ENCODE data around the gene TVP23C.
"Not testable (repeated sequence)": the region's sequence is repeated elsewhere in the genome, so short reads cannot be mapped to it uniquely, and the experiment has no call there.

TVP23C gene

GRCh38 chr17:15549552-15549951 is 13.7 kb downstream of the TVP23C start:
- H3K4me2 ChIP-seq (ENCODE audit: low read length, poor library complexity, severe bottlenecking); H2AK5ac ChIP-seq (ENCODE audit: low read length, severe bottlenecking); H2AFZ ChIP-seq (ENCODE audit: low read depth, low read length); H2BK120ac ChIP-seq (ENCODE audit: low read depth, low read length); H3K14ac ChIP-seq (ENCODE audit: low read length in 2 of 2); H4K91ac ChIP-seq (ENCODE audit: low read length); H3K36me3 ChIP-seq (ENCODE audit: control insufficient read depth in 1 of 2, insufficient read depth in 2 of 2, low read depth in 1 of 2, low read length in 2 of 2); H3K4me1 ChIP-seq (ENCODE audit: control insufficient read depth, insufficient read depth, low read depth, low read length); H3K9me3 ChIP-seq (ENCODE audit: control insufficient read depth, low read length); H3K4me3 ChIP-seq (ENCODE audit: insufficient read depth in 1 of 2, low read depth in 1 of 2, low read length in 2 of 2); H3K27me3 ChIP-seq (ENCODE audit: control insufficient read depth in 1 of 2, insufficient read depth in 1 of 2, low read length in 2 of 2); H3K4ac ChIP-seq (ENCODE audit: low read depth in 1 of 2, low read length in 2 of 2); H2BK5ac ChIP-seq (ENCODE audit: low read depth, low read length, poor library complexity, severe bottlenecking); H2BK12ac ChIP-seq (ENCODE audit: low read length in 2 of 2); H3K79me1 ChIP-seq (replicated peaks; ENCODE audit: low read length, poor library complexity, severe bottlenecking); H3K18ac ChIP-seq (ENCODE audit: low read depth in 1 of 2, low read length in 2 of 2); H2BK15ac ChIP-seq (ENCODE audit: low read depth, poor library complexity, severe bottlenecking); H3K9ac ChIP-seq (ENCODE audit: low read length); H4K8ac ChIP-seq (ENCODE audit: low read length); H3K27ac ChIP-seq (ENCODE audit: low read length, poor library complexity, severe bottlenecking); H3K23ac ChIP-seq (ENCODE audit: low read length in 2 of 2): not testable (repeated sequence)
- DNase-seq: peak; percentile 34
- WGBS: 88% methylated on average over 1 of the region's 3 CpGs

GRCh38 chr17:15546604-15547003 is 16.7 kb downstream of the TVP23C start:
- not testable (repeated sequence) for H3K79me1 ChIP-seq (replicated peaks; ENCODE audit: low read length, poor library complexity, severe bottlenecking); H3K27ac ChIP-seq (ENCODE audit: low read length, poor library complexity, severe bottlenecking); H4K91ac ChIP-seq (ENCODE audit: low read length); H2BK120ac ChIP-seq (ENCODE audit: low read depth, low read length); H3K4me2 ChIP-seq (ENCODE audit: low read length, poor library complexity, severe bottlenecking); H2AK5ac ChIP-seq (ENCODE audit: low read length, severe bottlenecking); H2BK15ac ChIP-seq (ENCODE audit: low read depth, poor library complexity, severe bottlenecking); H3K4ac ChIP-seq (ENCODE audit: low read depth in 1 of 2, low read length in 2 of 2); H2BK5ac ChIP-seq (ENCODE audit: low read depth, low read length, poor library complexity, severe bottlenecking); H2BK12ac ChIP-seq (ENCODE audit: low read length in 2 of 2); DNase-seq; H4K8ac ChIP-seq (ENCODE audit: low read length); H3K4me1 ChIP-seq (ENCODE audit: control insufficient read depth, insufficient read depth, low read depth, low read length); H2AFZ ChIP-seq (ENCODE audit: low read depth, low read length); H3K9me3 ChIP-seq (ENCODE audit: control insufficient read depth, low read length); H3K4me3 ChIP-seq (ENCODE audit: insufficient read depth in 1 of 2, low read depth in 1 of 2, low read length in 2 of 2); H3K23ac ChIP-seq (ENCODE audit: low read length in 2 of 2); H3K18ac ChIP-seq (ENCODE audit: low read depth in 1 of 2, low read length in 2 of 2); H3K27me3 ChIP-seq (ENCODE audit: control insufficient read depth in 1 of 2, insufficient read depth in 1 of 2, low read length in 2 of 2); H3K9ac ChIP-seq (ENCODE audit: low read length); H3K14ac ChIP-seq (ENCODE audit: low read length in 2 of 2)
- WGBS: no CpG with 5 or more reads among the region's 2 CpGs
- H3K36me3 ChIP-seq (ENCODE audit: control insufficient read depth in 1 of 2, insufficient read depth in 2 of 2, low read depth in 1 of 2, low read length in 2 of 2): peaks cover 4 to 13% of the 10 kb centered on the region in 2 experiments

- H3K14ac ChIP-seq (ENCODE audit: low read length in 2 of 2); H3K27me3 ChIP-seq (ENCODE audit: control insufficient read depth in 1 of 2, insufficient read depth in 1 of 2, low read length in 2 of 2); H2AFZ ChIP-seq (ENCODE audit: low read depth, low read length); H2BK120ac ChIP-seq (ENCODE audit: low read depth, low read length); H2BK12ac ChIP-seq (ENCODE audit: low read length in 2 of 2); H3K4me2 ChIP-seq (ENCODE audit: low read length, poor library complexity, severe bottlenecking); H3K4ac ChIP-seq (ENCODE audit: low read depth in 1 of 2, low read length in 2 of 2); H3K18ac ChIP-seq (ENCODE audit: low read depth in 1 of 2, low read length in 2 of 2); H3K9ac ChIP-seq (ENCODE audit: low read length); H4K91ac ChIP-seq (ENCODE audit: low read length); H3K79me1 ChIP-seq (replicated peaks; ENCODE audit: low read length, poor library complexity, severe bottlenecking); H2BK15ac ChIP-seq (ENCODE audit: low read depth, poor library complexity, severe bottlenecking); H3K23ac ChIP-seq (ENCODE audit: low read length in 2 of 2); H3K4me1 ChIP-seq (ENCODE audit: control insufficient read depth, insufficient read depth, low read depth, low read length); H3K9me3 ChIP-seq (ENCODE audit: control insufficient read depth, low read length); H2AK5ac ChIP-seq (ENCODE audit: low read length, severe bottlenecking); H4K8ac ChIP-seq (ENCODE audit: low read length); H3K27ac ChIP-seq (ENCODE audit: low read length, poor library complexity, severe bottlenecking); H2BK5ac ChIP-seq (ENCODE audit: low read depth, low read length, poor library complexity, severe bottlenecking); H3K4me3 ChIP-seq (ENCODE audit: insufficient read depth in 1 of 2, low read depth in 1 of 2, low read length in 2 of 2): not testable (repeated sequence)
- WGBS: 6% methylated on average over 2 of the region's 8 CpGs
- peaks cover 4 to 19% of the 10 kb centered on the region in 2 experiments for H3K36me3 ChIP-seq (ENCODE audit: control insufficient read depth in 1 of 2, insufficient read depth in 2 of 2, low read depth in 1 of 2, low read length in 2 of 2)
- DNase-seq: peak; percentile 17
Observed at GRCh38 chr17:15540371-15541219, 22.7 kb downstream of the TVP23C start.

GRCh38 chr17:15533122-15533521 is 30.2 kb downstream of the TVP23C start:
- not testable (repeated sequence) for H3K79me1 ChIP-seq (replicated peaks; ENCODE audit: low read length, poor library complexity, severe bottlenecking); H2AFZ ChIP-seq (ENCODE audit: low read depth, low read length); H3K4me1 ChIP-seq (ENCODE audit: control insufficient read depth, insufficient read depth, low read depth, low read length); H3K4me3 ChIP-seq (ENCODE audit: insufficient read depth in 1 of 2, low read depth in 1 of 2, low read length in 2 of 2); H2BK5ac ChIP-seq (ENCODE audit: low read depth, low read length, poor library complexity, severe bottlenecking); DNase-seq; H3K36me3 ChIP-seq (ENCODE audit: control insufficient read depth in 1 of 2, insufficient read depth in 2 of 2, low read depth in 1 of 2, low read length in 2 of 2); H2AK5ac ChIP-seq (ENCODE audit: low read length, severe bottlenecking); H2BK15ac ChIP-seq (ENCODE audit: low read depth, poor library complexity, severe bottlenecking); H3K9ac ChIP-seq (ENCODE audit: low read length); H3K4me2 ChIP-seq (ENCODE audit: low read length, poor library complexity, severe bottlenecking); H2BK12ac ChIP-seq (ENCODE audit: low read length in 2 of 2); H3K14ac ChIP-seq (ENCODE audit: low read length in 2 of 2); H2BK120ac ChIP-seq (ENCODE audit: low read depth, low read length); H4K91ac ChIP-seq (ENCODE audit: low read length); H3K27me3 ChIP-seq (ENCODE audit: control insufficient read depth in 1 of 2, insufficient read depth in 1 of 2, low read length in 2 of 2); H3K23ac ChIP-seq (ENCODE audit: low read length in 2 of 2); H3K4ac ChIP-seq (ENCODE audit: low read depth in 1 of 2, low read length in 2 of 2); H3K9me3 ChIP-seq (ENCODE audit: control insufficient read depth, low read length); H3K18ac ChIP-seq (ENCODE audit: low read depth in 1 of 2, low read length in 2 of 2); H3K27ac ChIP-seq (ENCODE audit: low read length, poor library complexity, severe bottlenecking); H4K8ac ChIP-seq (ENCODE audit: low read length)
- no CpG with 5 or more reads among the region's 3 CpGs for WGBS

Data from mesenchymal stem cell (in vitro differentiated cells and primary cell).